ENCODE measurements around the gene TTC21A.

The TTC21A gene

DNA sequence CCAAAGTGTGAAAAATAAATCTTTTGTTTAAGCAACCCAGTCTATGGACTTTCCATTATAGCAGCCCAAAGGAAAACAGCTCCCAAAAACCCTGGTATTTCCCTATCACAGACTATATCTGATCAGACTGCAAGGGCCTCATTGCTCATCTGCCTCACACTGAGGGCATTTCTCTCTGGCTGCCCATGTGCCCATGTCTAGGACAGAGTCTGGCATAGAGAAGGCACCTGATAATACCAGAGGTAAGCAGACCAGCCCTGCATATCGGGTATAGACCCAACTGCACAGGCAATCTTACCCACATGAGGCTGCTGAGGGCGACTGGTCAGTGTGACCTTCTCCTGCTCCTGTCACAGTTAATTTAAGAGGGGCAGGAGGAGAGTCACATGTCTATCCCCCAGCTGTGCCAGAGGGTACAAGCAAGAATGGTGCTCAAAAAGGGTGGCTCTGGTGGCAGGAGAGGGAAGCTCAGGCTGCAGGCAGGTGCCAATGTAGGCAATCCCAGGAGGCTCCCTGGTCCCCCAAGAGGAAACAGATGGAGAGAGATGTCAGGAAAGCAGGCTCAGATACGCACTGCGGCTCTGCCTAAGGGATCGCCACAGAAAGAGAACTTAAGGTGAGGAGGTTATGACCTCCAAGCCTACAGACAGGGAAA lies 42.8 kb downstream of the TTC21A start:
- no peak for DNase-seq (ENCODE audit: low read depth, low spot score)
- CTCF ChIA-PET, result interaction anchor here (0.7 to 2.8 kb wide), 5 partner anchors 23 to 140 kb away, joined by 3 to 14 read pairs (median 3); no protein-coding TSS in a partner anchor
- H3K4me3 ChIP-seq (ENCODE audit: low read depth, low read length), result peak overlapping the region; percentile 31
- TF ChIP-seq, protein P1, sequence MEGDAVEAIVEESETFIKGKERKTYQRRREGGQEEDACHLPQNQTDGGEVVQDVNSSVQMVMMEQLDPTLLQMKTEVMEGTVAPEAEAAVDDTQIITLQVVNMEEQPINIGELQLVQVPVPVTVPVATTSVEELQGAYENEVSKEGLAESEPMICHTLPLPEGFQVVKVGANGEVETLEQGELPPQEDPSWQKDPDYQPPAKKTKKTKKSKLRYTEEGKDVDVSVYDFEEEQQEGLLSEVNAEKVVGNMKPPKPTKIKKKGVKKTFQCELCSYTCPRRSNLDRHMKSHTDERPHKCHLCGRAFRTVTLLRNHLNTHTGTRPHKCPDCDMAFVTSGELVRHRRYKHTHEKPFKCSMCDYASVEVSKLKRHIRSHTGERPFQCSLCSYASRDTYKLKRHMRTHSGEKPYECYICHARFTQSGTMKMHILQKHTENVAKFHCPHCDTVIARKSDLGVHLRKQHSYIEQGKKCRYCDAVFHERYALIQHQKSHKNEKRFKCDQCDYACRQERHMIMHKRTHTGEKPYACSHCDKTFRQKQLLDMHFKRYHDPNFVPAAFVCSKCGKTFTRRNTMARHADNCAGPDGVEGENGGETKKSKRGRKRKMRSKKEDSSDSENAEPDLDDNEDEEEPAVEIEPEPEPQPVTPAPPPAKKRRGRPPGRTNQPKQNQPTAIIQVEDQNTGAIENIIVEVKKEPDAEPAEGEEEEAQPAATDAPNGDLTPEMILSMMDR (IDR thresholded peaks at IDR 0.05; ENCODE audit: insufficient read depth, low read length, missing control alignments), result peak; percentile 19
- POLR2A ChIA-PET, result interaction anchor here (1.0 to 2.6 kb wide), 5 partner anchors 11 to 42 kb away, joined by 3 to 9 read pairs (median 5); partner anchors contain the start of genes GORASP1 and TTC21A

DNA sequence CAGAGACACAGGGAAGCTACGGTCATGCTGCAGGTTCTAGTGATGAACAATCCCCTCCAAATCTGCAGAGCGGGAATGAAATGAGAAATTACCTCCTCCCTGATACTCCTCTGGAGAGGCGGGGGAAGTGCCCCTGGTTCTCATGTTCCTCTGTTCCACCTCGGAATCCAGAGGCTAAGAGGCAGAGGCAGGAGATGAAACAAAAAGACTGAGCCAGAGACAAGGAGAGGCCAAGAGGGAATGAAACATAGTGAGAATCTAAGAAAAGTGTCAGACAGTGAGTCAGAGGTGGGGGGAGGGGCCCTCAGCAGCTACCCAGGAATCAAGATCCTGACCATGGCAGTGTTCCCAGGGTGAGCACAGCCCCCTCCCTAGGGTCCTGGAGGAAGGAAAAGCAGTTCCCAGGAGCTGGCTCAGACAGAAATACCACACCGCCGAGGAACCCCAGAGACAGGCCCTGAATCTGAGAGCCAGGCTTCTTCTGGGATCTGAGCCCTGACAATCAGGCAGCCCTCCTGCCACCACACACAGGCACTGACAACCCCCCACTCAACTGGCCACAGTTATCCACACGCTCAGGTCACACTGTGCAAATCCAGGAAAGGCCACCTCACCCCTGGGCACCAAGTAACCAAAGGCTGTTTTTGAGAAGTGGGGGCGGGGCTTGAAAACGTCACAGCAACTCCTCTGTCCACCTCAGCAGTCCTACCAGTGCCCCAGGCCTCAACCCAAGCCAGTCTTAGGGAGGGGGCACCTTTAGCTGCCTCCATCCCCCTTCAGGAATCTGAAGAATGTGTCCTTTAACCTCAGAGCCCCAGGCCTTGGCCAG lies 43.5 kb downstream of the TTC21A start:
- TF ChIP-seq, protein P1 (IDR thresholded peaks at IDR 0.05; ENCODE audit: insufficient read depth, low read length, missing control alignments), result no peak
- H3K4me3 ChIP-seq (ENCODE audit: low read depth, low read length), result peak overlapping the region; percentile 85
- ChIA-PET CTCF (interaction anchor here (0.7 to 2.8 kb wide), 4 partner anchors 23 to 137 kb away, joined by 3 to 14 read pairs (median 4); no protein-coding TSS in a partner anchor), POLR2A (interaction anchor here (1.0 to 2.6 kb wide), 5 partner anchors 12 to 43 kb away, joined by 3 to 9 read pairs (median 5); partner anchors contain the start of genes GORASP1 and TTC21A)
- peak; percentile 92 for DNase-seq (ENCODE audit: low read depth, low spot score)

DNA sequence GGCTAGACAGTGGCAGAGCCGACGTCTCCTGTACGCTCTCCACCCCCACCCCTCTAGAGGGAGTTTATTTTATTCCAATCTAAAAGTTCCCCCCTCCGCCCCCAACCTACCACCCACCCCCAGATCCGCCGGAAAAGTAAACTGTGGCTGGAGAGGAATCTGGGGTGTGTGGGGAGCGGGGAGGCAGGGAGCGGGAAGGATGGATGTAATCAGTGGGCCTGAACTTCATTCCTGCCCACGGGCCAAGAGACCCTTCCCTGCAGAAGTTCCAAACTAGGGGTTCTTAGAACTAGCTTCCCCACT lies 46.4 kb downstream of the TTC21A start:
- DNase-seq (ENCODE audit: low read depth, low spot score), result no peak
- ChIA-PET POLR2A (interaction anchor here (0.6 kb wide), 1 partner anchor 17 kb away, joined by 3 read pairs; no protein-coding TSS in a partner anchor), CTCF (interaction anchor here (1.2 kb wide), 1 partner anchor 27 kb away, joined by 3 read pairs; no protein-coding TSS in a partner anchor)
- TF ChIP-seq, protein P1 (IDR thresholded peaks at IDR 0.05; ENCODE audit: insufficient read depth, low read length, missing control alignments), result no peak
- peak overlapping the region; percentile 53 for H3K4me3 ChIP-seq (ENCODE audit: low read depth, low read length)

DNA sequence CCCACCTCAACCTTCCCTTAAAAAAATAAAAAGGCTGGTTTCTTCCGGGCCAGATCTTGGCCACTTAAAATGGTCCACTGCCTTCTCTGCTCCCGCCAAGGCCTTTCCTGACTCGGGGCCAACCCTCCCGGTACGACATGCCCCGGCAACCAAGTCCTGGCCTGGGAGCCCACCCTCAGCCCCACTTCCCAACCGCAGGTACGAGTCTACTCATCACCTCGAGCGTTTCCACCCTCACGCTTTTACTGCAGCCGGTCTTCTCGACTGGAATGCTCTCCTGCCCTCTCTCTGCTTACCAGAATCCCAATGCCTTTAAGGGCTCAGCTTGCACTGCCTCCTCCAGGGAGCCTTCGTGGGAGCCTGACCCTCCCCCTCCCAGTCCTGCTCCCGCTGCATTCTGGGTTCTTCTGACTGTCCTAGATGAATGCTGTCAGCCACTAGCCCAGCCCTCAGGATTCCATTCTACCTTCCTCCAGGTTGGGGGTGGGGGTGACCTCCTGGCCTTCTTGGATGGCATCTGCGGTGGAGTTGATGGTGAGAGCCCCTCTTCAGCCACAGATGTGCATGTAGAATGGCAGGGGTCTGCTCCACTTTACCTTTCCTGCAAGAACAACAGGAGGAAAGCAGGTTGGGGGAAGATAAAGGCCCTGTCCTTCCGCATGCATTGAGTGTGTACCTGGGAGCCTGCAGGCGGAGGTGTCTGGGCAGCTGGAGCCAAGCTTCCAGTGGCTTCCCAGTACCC lies 47.0 kb downstream of the TTC21A start:
- POLR2A ChIA-PET, result interaction anchor here (0.6 kb wide), 1 partner anchor 18 kb away, joined by 3 read pairs; no protein-coding TSS in a partner anchor
- DNase-seq (ENCODE audit: low read depth, low spot score), result no peak
- H3K4me3 ChIP-seq (ENCODE audit: low read depth, low read length), result no peak overlapping the region
- CTCF ChIA-PET, result interaction anchor here (1.2 kb wide), 1 partner anchor 28 kb away, joined by 3 read pairs; no protein-coding TSS in a partner anchor
- TF ChIP-seq, protein P1 (IDR thresholded peaks at IDR 0.05; ENCODE audit: insufficient read depth, low read length, missing control alignments), result no peak

DNA sequence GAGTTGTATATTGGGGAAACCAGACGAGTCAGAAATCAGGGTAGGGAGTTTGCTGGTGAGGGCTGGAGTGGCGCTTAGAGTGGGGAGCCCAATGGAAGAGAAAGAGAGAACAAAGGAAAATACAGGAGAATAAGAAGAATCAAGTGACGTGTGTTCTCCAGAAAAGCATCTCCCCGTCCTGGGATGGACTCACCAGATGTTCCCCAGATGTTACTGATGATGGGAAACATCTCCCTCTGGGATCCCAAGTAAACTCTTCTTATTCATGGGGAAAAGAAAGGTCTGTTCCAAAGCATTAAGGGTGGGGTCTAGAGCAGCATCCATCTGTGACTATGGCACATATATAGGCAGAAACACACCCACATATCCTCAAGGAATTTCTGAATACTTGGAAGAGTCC lies 48.9 kb downstream of the TTC21A start:
- TF ChIP-seq, protein P1 (IDR thresholded peaks at IDR 0.05; ENCODE audit: insufficient read depth, low read length, missing control alignments), result no peak
- CTCF ChIA-PET, result interaction anchor here (0.8 kb wide), 1 partner anchor 30 kb away, joined by 3 read pairs; no protein-coding TSS in a partner anchor
- POLR2A ChIA-PET, result interaction anchor here (1.0 kb wide), 1 partner anchor 9 kb away, joined by 3 read pairs; no protein-coding TSS in a partner anchor
- no peak overlapping the region for H3K4me3 ChIP-seq (ENCODE audit: low read depth, low read length)
- DNase-seq (ENCODE audit: low read depth, low spot score), result no peak
